Vagina (tissue), 2 donors: Measurements from ENCODE around the gene FSTL1. TPM values are rescaled to one million over a fixed set of nuclear protein-coding genes. Genes with fewer than 3 reads are reported as not detected.

ENCODE experiments used
- DNase-seq, 2 donors: peaks; one replicate each; pipeline ENCODE4 v3.0.0-alpha.2; 2017; ENCODE audit errors: extremely low spot score in 2 of 2
- H3K27ac ChIP-seq: fragments of 200-600 bp; sonication (generic); one replicate; pipeline ENCODE4 v1.5.1; 2019
- H3K27me3 ChIP-seq: fragments of 200-600 bp; sonication (generic); one replicate; pipeline ENCODE4 v1.5.1; 2019
- H3K36me3 ChIP-seq, 2 donors: fragments of 200-600 bp; sonication (generic); one replicate each; pipeline ENCODE4 v1.5.1; 2017 to 2019
- H3K4me1 ChIP-seq: fragments of 200-600 bp; sonication (generic); one replicate; pipeline ENCODE4 v1.5.1; 2019
- H3K4me3 ChIP-seq, 2 donors: fragments of 200-600 bp; sonication (generic); 1 replicate in 1 of 2; 2 replicates in 1 of 2; pipeline ENCODE4 v1.5.1; 2016 to 2019
- H3K9me3 ChIP-seq: fragments of 200-600 bp; sonication (generic); one replicate; pipeline ENCODE4 v1.5.1; 2019
- POLR2A ChIP-seq, 2 donors: fragments of 450-650 bp; IDR thresholded peaks; one replicate each; pipeline ENCODE4 v1.6.1; 2017; ENCODE audit warnings: antibody characterized with exemption in 2 of 2, mild to moderate bottlenecking in 2 of 2, moderate library complexity in 2 of 2
- POLR2AphosphoS5 ChIP-seq, 2 donors: sonication (generic); formaldehyde crosslinking; IDR thresholded peaks; one replicate each; pipeline ENCODE4 v1.9.0; 2017; ENCODE audit warnings: antibody characterized with exemption in 2 of 2, mild to moderate bottlenecking in 2 of 2, low read depth in 1 of 2; ENCODE audit not compliant: insufficient read depth in 1 of 2
- intact Hi-C: fragments of 100-400 bp; cut with DNase I; formaldehyde crosslinking; loops from one replicate; pipeline ENCODE4 v1.15.1; 2023
- total RNA-seq: library from RNA; depleted of rRNA; stranded (reverse); fragments of >200 nt; gene quantifications from one replicate; pipeline ENCODE4 v1.2.3, GENCODE V29; 2016
- TF ChIP-seq, protein P1 (sequence below), 3 experiments: fragments of 450-650 bp in 2 of 3; fragments of 200-600 bp in 1 of 3; sonication (generic) in 1 of 3; IDR thresholded peaks; one replicate each; pipeline ENCODE4 v1.5.1; 2017 to 2019; ENCODE audit warnings: antibody characterized with exemption in 3 of 3, mild to moderate bottlenecking in 2 of 3, moderate library complexity in 2 of 3

FSTL1 gene
- total RNA-seq, 1 donor from 2014 or later, result 387 TPM

DNA sequence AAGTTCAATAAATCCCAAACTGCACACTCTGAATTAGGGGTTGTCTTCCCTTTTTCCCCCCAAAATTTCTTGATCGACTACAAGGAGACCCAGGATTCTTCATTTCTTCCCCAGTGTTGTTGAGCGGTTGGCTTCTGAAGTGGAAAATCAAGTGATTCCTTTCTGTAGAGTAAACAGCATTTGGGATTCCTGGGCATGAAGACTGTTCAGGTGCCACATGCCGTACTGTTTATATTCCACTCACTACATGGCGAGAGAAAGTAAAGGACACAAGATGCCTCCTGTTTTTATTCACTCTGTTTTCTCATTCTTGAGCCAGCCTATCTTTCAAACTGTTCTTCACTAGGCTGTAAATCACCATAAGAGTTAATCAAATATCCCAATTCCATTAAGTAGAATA is 12.6 kb downstream of the FSTL1 start:
- Histone ChIP-seq H3K36me3 (no peaks in the 10 kb centered on the region), H3K4me3 (no peak overlapping the region), H3K9me3 (no peaks in the 10 kb centered on the region), H3K4me1 (peaks cover 98% of the 10 kb centered on the region), H3K27me3 (no peaks in the 10 kb centered on the region), H3K27ac (peak overlapping the region; percentile 27)
- no peak for TF ChIP-seq POLR2AphosphoS5 (IDR thresholded peaks at IDR 0.05; ENCODE audit: insufficient read depth in 1 of 2, low read depth in 1 of 2)
- TF ChIP-seq, protein P1, sequence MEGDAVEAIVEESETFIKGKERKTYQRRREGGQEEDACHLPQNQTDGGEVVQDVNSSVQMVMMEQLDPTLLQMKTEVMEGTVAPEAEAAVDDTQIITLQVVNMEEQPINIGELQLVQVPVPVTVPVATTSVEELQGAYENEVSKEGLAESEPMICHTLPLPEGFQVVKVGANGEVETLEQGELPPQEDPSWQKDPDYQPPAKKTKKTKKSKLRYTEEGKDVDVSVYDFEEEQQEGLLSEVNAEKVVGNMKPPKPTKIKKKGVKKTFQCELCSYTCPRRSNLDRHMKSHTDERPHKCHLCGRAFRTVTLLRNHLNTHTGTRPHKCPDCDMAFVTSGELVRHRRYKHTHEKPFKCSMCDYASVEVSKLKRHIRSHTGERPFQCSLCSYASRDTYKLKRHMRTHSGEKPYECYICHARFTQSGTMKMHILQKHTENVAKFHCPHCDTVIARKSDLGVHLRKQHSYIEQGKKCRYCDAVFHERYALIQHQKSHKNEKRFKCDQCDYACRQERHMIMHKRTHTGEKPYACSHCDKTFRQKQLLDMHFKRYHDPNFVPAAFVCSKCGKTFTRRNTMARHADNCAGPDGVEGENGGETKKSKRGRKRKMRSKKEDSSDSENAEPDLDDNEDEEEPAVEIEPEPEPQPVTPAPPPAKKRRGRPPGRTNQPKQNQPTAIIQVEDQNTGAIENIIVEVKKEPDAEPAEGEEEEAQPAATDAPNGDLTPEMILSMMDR (IDR thresholded peaks at IDR 0.05), result no peak
- no peak for TF ChIP-seq POLR2A (IDR thresholded peaks at IDR 0.05)
- DNase-seq, result peak in 1 of 2 donors; percentile 22
- intact Hi-C loops, result no loop called here

DNA sequence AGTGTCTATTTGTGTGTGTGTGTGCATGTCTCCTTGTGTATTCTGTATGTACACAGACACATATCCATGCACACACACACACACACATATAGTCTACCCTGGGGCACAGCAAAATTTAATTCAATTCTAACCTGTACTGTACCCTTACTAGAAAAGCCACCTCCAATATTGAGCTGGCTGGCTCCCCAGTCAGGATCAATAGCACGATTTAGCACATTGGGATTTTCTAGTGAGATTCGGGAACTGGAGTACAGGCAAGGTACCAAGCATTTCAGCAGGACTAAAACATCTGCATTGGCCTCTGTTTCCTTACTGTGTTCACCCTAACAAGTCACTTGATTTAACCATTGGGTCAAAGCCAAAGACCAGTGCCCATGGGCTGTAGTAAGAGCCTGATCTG is 13.2 kb downstream of the FSTL1 start:
- TF ChIP-seq POLR2A (IDR thresholded peaks at IDR 0.05) (no peak), POLR2AphosphoS5 (IDR thresholded peaks at IDR 0.05; ENCODE audit: insufficient read depth in 1 of 2, low read depth in 1 of 2) (no peak)
- TF ChIP-seq, protein P1 (IDR thresholded peaks at IDR 0.05), result no peak
- H3K4me3 ChIP-seq, result no peak overlapping the region
- no peak overlapping the region for H3K27ac ChIP-seq
- no peaks in the 10 kb centered on the region for H3K27me3 ChIP-seq
- no peaks in the 10 kb centered on the region for H3K36me3 ChIP-seq
- no peak for DNase-seq
- peaks cover 100% of the 10 kb centered on the region for H3K4me1 ChIP-seq
- intact Hi-C loops, result no loop called here
- no peaks in the 10 kb centered on the region for H3K9me3 ChIP-seq

DNA sequence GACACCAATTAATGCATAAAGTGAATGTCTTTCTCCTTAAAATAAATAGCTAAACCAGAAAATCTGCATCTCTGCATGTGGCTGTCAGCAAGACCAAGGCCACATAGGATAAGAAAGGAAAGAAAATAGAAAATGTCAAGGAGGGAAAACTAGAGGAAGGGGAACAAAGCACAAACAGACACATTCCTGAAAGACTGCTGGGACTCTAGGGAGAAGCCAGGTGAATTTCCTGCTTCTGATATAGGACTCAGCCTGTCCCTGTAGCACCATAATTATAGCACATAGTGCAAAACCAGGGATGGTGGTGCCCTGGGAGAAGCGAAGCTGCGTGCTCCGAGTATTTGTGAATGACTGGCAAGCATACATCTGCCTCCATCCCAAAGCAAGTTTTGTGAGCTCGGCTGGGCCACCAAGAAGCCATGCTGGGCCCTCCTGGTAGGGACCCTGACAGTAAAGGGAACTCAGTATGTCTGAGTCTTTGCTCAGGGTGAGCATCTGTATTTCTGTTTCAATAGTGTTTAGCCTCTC is 14.2 kb downstream of the FSTL1 start:
- no peak for TF ChIP-seq POLR2A (IDR thresholded peaks at IDR 0.05)
- TF ChIP-seq, protein P1 (IDR thresholded peaks at IDR 0.05), result no peak
- TF ChIP-seq POLR2AphosphoS5 (IDR thresholded peaks at IDR 0.05; ENCODE audit: insufficient read depth in 1 of 2, low read depth in 1 of 2), result no peak
- peaks cover 100% of the 10 kb centered on the region for H3K4me1 ChIP-seq
- H3K4me3 ChIP-seq, result no peak overlapping the region
- H3K9me3 ChIP-seq, result no peaks in the 10 kb centered on the region
- intact Hi-C loops, result no loop called here
- DNase-seq, result no peak
- no peaks in the 10 kb centered on the region for H3K36me3 ChIP-seq
- no peaks in the 10 kb centered on the region for H3K27me3 ChIP-seq
- H3K27ac ChIP-seq, result no peak overlapping the region

GRCh38 chr3:120435621-120436020 is 15.2 kb downstream of the FSTL1 start:
- Histone ChIP-seq H3K36me3 (no peaks in the 10 kb centered on the region), H3K4me1 (peaks cover 100% of the 10 kb centered on the region), H3K4me3 (no peak overlapping the region), H3K27me3 (no peaks in the 10 kb centered on the region), H3K9me3 (no peaks in the 10 kb centered on the region), H3K27ac (no peak overlapping the region)
- DNase-seq, result no peak
- intact Hi-C loops, result no loop called here
- TF ChIP-seq POLR2A (IDR thresholded peaks at IDR 0.05) (no peak), POLR2AphosphoS5 (IDR thresholded peaks at IDR 0.05; ENCODE audit: insufficient read depth in 1 of 2, low read depth in 1 of 2) (peak in 1 of 2 donors; percentile 65)
- TF ChIP-seq, protein P1 (IDR thresholded peaks at IDR 0.05), result no peak

DNA sequence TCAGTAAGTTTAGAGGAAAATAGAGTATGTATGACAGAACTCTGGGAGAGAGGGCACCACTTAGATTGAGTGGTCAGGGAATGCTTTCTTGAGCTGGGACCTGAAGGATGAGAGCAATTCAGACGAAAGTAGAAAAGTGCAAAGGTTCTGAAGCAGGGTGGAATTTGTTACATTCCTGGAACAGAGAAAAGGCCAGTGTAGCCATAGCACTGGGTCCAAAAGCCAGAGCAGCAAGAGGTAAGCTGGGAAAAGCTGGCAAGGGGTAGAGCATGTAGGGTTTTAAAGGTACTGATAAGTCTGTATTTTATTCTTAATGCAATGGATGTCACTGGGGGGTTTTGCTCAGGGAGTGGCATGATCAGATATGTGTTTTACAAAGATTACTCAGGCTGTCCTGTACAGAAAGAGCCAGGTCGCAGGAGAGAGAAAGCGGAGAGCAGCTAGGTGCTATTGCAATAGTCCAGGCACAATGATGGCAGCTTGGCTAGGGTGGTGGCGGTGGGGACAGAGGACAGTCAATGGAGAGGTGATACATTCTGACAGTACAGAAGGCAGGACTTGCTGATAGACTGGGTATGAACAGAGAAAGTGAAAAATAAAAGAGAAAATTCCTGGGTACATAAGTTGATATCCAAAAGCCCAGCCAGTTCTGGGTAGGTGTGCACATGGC is 17.0 kb downstream of the FSTL1 start:
- Histone ChIP-seq H3K36me3 (no peaks in the 10 kb centered on the region), H3K27me3 (no peaks in the 10 kb centered on the region), H3K4me3 (no peak overlapping the region), H3K9me3 (no peaks in the 10 kb centered on the region), H3K4me1 (peaks cover 98% of the 10 kb centered on the region), H3K27ac (no peak overlapping the region)
- intact Hi-C loops, result no loop called here
- TF ChIP-seq, protein P1 (IDR thresholded peaks at IDR 0.05), result no peak
- no peak for TF ChIP-seq POLR2AphosphoS5 (IDR thresholded peaks at IDR 0.05; ENCODE audit: insufficient read depth in 1 of 2, low read depth in 1 of 2)
- no peak for TF ChIP-seq POLR2A (IDR thresholded peaks at IDR 0.05)
- peak in 1 of 2 donors; percentile 65 for DNase-seq
